HCT116 (cell line): ENCODE results near the gene OTOA. TPM values are rescaled to one million over a fixed set of nuclear protein-coding genes. Genes with fewer than 3 reads are reported as not detected.

Experiments
- ATAC-seq: fragments of 200-7000 bp; cut with Tn5 transposase; 2 replicates; pipeline ENCODE4 v1.9.1; 2020; ENCODE audit warnings: mild to moderate bottlenecking, moderate library complexity
- BruUV-seq: library from RNA; stranded (reverse); fragments of 400-500 nt; replicated peaks from 2 replicates; lab custom pipeline; 2021; lab: Mats Ljungman, UMichigan
- CTCF ChIA-PET: fragments of 300-600 bp; sonication (Branson Sonifier 250); formaldehyde crosslinking; loops from one replicate; lab custom pipeline; 2021; ENCODE audit warnings: antibody characterized with exemption; lab: Charles Lee
- POLR2A ChIA-PET: fragments of 300-600, 350-600 bp; sonication (Branson Sonifier 250); formaldehyde crosslinking; loops from one replicate; lab custom pipeline; 2021; ENCODE audit warnings: antibody characterized with exemption; lab: Charles Lee
- RAD21 ChIA-PET, 2 experiments: fragments of 300-600 bp; sonication (Branson Sonifier 250); formaldehyde crosslinking; loops; one replicate each; lab custom pipeline; 2023; ENCODE audit warnings: low total read pairs in 2 of 2; ENCODE audit not compliant: uncharacterized antibody in 2 of 2, unreplicated experiment in 2 of 2, low non-redundant PET in 1 of 2; lab: Charles Lee
- DNase-seq: peaks from one replicate; pipeline ENCODE4 v3.0.0-alpha.2; 2010; ENCODE audit warnings: low read depth, low spot score
- H2AFZ ChIP-seq: fragments of 200-600 bp; shearing (Covaris generic), sonication (generic); 2 replicates; pipeline ENCODE4 v1.6.1; 2017; ENCODE audit warnings: low read depth, mixed run types, mixed read lengths, antibody characterized with exemption, low read length; ENCODE audit not compliant: poor library complexity, severe bottlenecking
- H3K27ac ChIP-seq: 2 replicates; pipeline ENCODE4 v1.5.1; 2012; ENCODE audit warnings: low read depth, low read length
- H3K27me3 ChIP-seq: fragments of 200-600 bp; sonication (generic); 2 replicates; pipeline ENCODE4 v1.6.1; 2016; ENCODE audit warnings: mixed run types, low read length, mixed read lengths; ENCODE audit not compliant: insufficient read depth
- H3K36me3 ChIP-seq, 2 experiments: fragments of 200-500 bp in 1 of 2; fragments of 200-600 bp in 1 of 2; sonication (Bioruptor generic) in 1 of 2; sonication (generic) in 1 of 2; 2 replicates each; pipeline versions ENCODE4 v1.5.1 to v1.6.1; 2014 to 2016; ENCODE audit warnings: low read length in 2 of 2, inconsistent platforms in 1 of 2, mixed read lengths in 1 of 2, mixed run types in 1 of 2; ENCODE audit not compliant: insufficient read depth in 2 of 2, control insufficient read depth in 1 of 2
- H3K4me1 ChIP-seq, 2 experiments: fragments of 200-600 bp in 1 of 2; sonication (generic) in 1 of 2; 2 replicates each; pipeline versions ENCODE4 v1.5.1 to v1.6.1; 2012 to 2017; ENCODE audit warnings: low read length in 2 of 2, inconsistent platforms in 1 of 2, mild to moderate bottlenecking in 1 of 2, mixed read lengths in 1 of 2, mixed run types in 1 of 2, moderate library complexity in 1 of 2; ENCODE audit not compliant: insufficient read depth in 2 of 2, control insufficient read depth in 1 of 2
- H3K4me2 ChIP-seq: fragments of 200-600 bp; sonication (generic); 2 replicates; pipeline ENCODE4 v1.6.1; 2017; ENCODE audit warnings: mixed run types, low read length, mixed read lengths
- H3K4me3 ChIP-seq, 2 experiments: fragments of 200-600 bp in 1 of 2; sonication (generic) in 1 of 2; replicated peaks in 1 of 2; 2 replicates each; pipeline ENCODE4 v1.5.1; 2011 to 2016; ENCODE audit warnings: low read length in 2 of 2, control low read depth in 1 of 2, low read depth in 1 of 2, mild to moderate bottlenecking in 1 of 2, mixed read lengths in 1 of 2, mixed run types in 1 of 2
- H3K79me2 ChIP-seq: fragments of 200-600 bp; sonication (generic); 2 replicates; pipeline ENCODE4 v1.6.1; 2017; ENCODE audit warnings: mild to moderate bottlenecking, mixed run types, low read length, moderate library complexity, mixed read lengths; ENCODE audit not compliant: insufficient read depth
- H3K9ac ChIP-seq: fragments of 200-600 bp; sonication (generic); 2 replicates; pipeline ENCODE4 v1.6.1; 2016; ENCODE audit warnings: low read length, mixed read lengths
- H3K9me2 ChIP-seq: fragments of 200-600 bp; sonication (generic), shearing (Covaris generic); 2 replicates; pipeline ENCODE4 v1.6.1; 2017; ENCODE audit warnings: mixed run types, mild to moderate bottlenecking, moderate library complexity; ENCODE audit not compliant: insufficient read depth
- H3K9me3 ChIP-seq, 2 experiments: fragments of 200-500 bp in 1 of 2; fragments of 200-600 bp in 1 of 2; sonication (Bioruptor generic) in 1 of 2; sonication (generic) in 1 of 2; 2 replicates each; pipeline ENCODE4 v1.6.1; 2014 to 2017; ENCODE audit warnings: low read length in 2 of 2, mixed read lengths in 2 of 2, inconsistent platforms in 1 of 2, low read depth in 1 of 2, mild to moderate bottlenecking in 1 of 2, mixed run types in 1 of 2, moderate library complexity in 1 of 2; ENCODE audit not compliant: control insufficient read depth in 1 of 2, insufficient read depth in 1 of 2
- H4K20me1 ChIP-seq: fragments of 200-600 bp; sonication (generic), shearing (Covaris generic); 2 replicates; pipeline ENCODE4 v1.6.1; 2017; ENCODE audit warnings: mixed run types, mild to moderate bottlenecking, moderate library complexity; ENCODE audit not compliant: insufficient read depth
- CEBPB ChIP-seq: IDR thresholded peaks from 2 replicates; pipeline ENCODE4 v1.6.1; 2012; ENCODE audit warnings: low read depth
- FOSL1 ChIP-seq: IDR thresholded peaks from 2 replicates; pipeline ENCODE4 v1.6.1; 2012; ENCODE audit warnings: low read depth
- POLR2A ChIP-seq: IDR thresholded peaks from 2 replicates; pipeline ENCODE4 v1.7.0; 2011; ENCODE audit warnings: borderline replicate concordance; ENCODE audit not compliant: insufficient read depth, insufficient read length; ENCODE audit errors: extremely low read depth
- POLR2AphosphoS5 ChIP-seq: IDR thresholded peaks from 2 replicates; pipeline ENCODE4 v1.6.1; 2011; ENCODE audit warnings: mild to moderate bottlenecking, low read depth, low read length, moderate library complexity
- SIN3A ChIP-seq: IDR thresholded peaks from 2 replicates; pipeline ENCODE4 v1.6.1; 2012; ENCODE audit warnings: low read depth
- TCF7L2 ChIP-seq: IDR thresholded peaks from 2 replicates; pipeline ENCODE4 v1.7.0; 2011; ENCODE audit warnings: borderline replicate concordance, inconsistent platforms; ENCODE audit not compliant: insufficient read depth, insufficient read length; ENCODE audit errors: extremely low read depth
- YY1 ChIP-seq: IDR thresholded peaks from 2 replicates; pipeline ENCODE4 v1.6.1; 2011; ENCODE audit warnings: low read length, low read depth, moderate library complexity, mild to moderate bottlenecking; ENCODE audit not compliant: insufficient replicate concordance; ENCODE audit errors: extremely low read depth
- ZNF274 ChIP-seq: fragments of 200-500 bp; sonication (Bioruptor generic); IDR thresholded peaks from 2 replicates; pipeline ENCODE4 v1.6.1; 2014; ENCODE audit warnings: mild to moderate bottlenecking, low read depth, low read length, inconsistent platforms
- intact Hi-C: fragments of 100-400 bp; cut with micrococcal nuclease; formaldehyde crosslinking; loops from 2 replicates; pipeline ENCODE4 v1.10.0; 2022
- total RNA-seq: library from RNA; stranded (reverse); gene quantifications from one replicate; pipeline ENCODE4 v1.2.1, GENCODE V29; 2021; ENCODE audit not compliant: unreplicated experiment
- TF ChIP-seq, protein P1 (sequence below): IDR thresholded peaks from 2 replicates; pipeline ENCODE4 v1.6.1; 2012
- TF ChIP-seq, protein P2 (sequence below): IDR thresholded peaks from 2 replicates; pipeline ENCODE4 v1.6.1; 2012; ENCODE audit warnings: low read depth
- TF ChIP-seq, protein P3 (sequence below), 3 experiments: fragments of 200-600 bp in 1 of 3; sonication (generic) in 1 of 3; IDR thresholded peaks in 2 of 3; conservative IDR thresholded peaks in 1 of 3; 2 replicates each; pipeline ENCODE4 v1.5.1; 2012 to 2017; ENCODE audit warnings: low read depth in 2 of 3, low read length in 2 of 3, antibody characterized with exemption in 1 of 3, borderline replicate concordance in 1 of 3, control low read depth in 1 of 3, mild to moderate bottlenecking in 1 of 3, mixed read lengths in 1 of 3, mixed run types in 1 of 3, moderate library complexity in 1 of 3; ENCODE audit not compliant: insufficient read depth in 1 of 3

The OTOA gene
- total RNA-seq, 1 experiment from 2014 or later: not detected

DNA sequence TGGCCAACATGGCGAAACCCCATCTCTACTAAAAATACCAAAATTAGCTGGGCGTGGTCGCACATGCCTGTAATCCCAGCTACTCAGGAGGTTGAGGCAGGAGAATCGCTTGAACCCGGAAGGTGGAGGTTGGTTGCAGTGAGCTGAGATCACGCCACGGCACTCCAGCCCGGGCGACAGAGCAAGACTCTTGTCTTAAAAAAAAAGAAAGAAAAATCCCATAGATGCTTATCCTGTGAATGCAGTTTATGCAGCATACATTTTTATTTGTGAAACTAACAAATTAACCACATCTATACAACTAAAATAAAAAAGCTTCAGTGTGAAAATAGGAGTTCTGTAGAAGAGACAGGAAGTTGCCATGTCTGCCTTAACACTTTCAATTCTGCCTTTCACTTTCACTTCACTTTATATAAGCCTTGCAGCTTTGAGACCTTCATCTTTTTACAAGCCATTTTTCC is 18.5 kb upstream of the OTOA start:
- ChIA-PET CTCF (interaction anchor here (1.6 kb wide), 1 partner anchor 12 kb away, joined by 7 read pairs; no protein-coding TSS in a partner anchor), POLR2A (no interaction called here)
- intact Hi-C loops: no loop called here
- H3K79me2 ChIP-seq: no peaks in the 10 kb centered on the region
- H3K27me3 ChIP-seq: no peaks in the 10 kb centered on the region
- H2AFZ ChIP-seq: no peak overlapping the region
- BruUV-seq: no TSS peak
- no peaks in the 10 kb centered on the region for H3K36me3 ChIP-seq
- no peaks in the 10 kb centered on the region for H3K9me3 ChIP-seq
- no peaks in the 10 kb centered on the region for H3K4me1 ChIP-seq
- no peak overlapping the region for H3K4me3 ChIP-seq
- H3K9me2 ChIP-seq: no peaks in the 10 kb centered on the region
- no peak for DNase-seq
- no peak overlapping the region for H3K4me2 ChIP-seq
- H4K20me1 ChIP-seq: no peaks in the 10 kb centered on the region
- TF ChIP-seq, protein P1, sequence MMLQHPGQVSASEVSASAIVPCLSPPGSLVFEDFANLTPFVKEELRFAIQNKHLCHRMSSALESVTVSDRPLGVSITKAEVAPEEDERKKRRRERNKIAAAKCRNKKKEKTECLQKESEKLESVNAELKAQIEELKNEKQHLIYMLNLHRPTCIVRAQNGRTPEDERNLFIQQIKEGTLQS: no peak
- TF ChIP-seq CEBPB (no peak), POLR2A (no peak), YY1 (no peak)
- TF ChIP-seq, all 23 proteins: peak for 0
- no peak overlapping the region for H3K27ac ChIP-seq
- RAD21 ChIA-PET: no interaction called here
- ATAC-seq: no peak
- no peak overlapping the region for H3K9ac ChIP-seq

DNA sequence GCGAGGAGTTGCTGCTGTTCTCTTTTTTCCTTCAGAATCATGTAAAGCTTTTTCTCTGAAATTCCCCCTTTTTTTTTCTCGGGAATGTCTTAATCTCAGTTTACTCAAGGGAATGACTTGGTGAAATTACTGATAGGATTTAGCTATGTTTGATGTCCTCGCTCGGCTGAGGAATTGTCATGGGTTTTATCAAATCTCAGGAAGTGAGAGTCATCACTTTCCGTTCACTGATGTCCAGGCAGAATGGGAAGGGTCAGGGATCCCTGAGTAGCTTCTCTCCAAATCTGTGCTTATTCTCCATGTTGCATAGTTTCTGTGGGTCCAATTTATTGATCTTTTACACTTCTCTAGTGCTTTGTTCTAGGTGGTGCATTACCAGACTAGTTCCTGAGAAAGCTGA is 17.7 kb upstream of the OTOA start:
- no TSS peak for BruUV-seq
- ChIA-PET CTCF (interaction anchor here (1.6 kb wide), 1 partner anchor 11 kb away, joined by 7 read pairs; no protein-coding TSS in a partner anchor), RAD21 (no interaction called here), POLR2A (no interaction called here)
- Histone ChIP-seq H3K27me3 (no peaks in the 10 kb centered on the region), H3K79me2 (no peaks in the 10 kb centered on the region), H3K9me2 (no peaks in the 10 kb centered on the region), H3K4me3 (no peak overlapping the region), H3K9me3 (no peaks in the 10 kb centered on the region), H3K36me3 (no peaks in the 10 kb centered on the region), H4K20me1 (no peaks in the 10 kb centered on the region), H2AFZ (no peak overlapping the region), H3K27ac (no peak overlapping the region)
- intact Hi-C loops: no loop called here
- ATAC-seq: no peak
- TF ChIP-seq YY1 (no peak), TCF7L2 (no peak), SIN3A (no peak), ZNF274 (no peak), FOSL1 (no peak), POLR2AphosphoS5 (no peak)
- TF ChIP-seq, protein P2, sequence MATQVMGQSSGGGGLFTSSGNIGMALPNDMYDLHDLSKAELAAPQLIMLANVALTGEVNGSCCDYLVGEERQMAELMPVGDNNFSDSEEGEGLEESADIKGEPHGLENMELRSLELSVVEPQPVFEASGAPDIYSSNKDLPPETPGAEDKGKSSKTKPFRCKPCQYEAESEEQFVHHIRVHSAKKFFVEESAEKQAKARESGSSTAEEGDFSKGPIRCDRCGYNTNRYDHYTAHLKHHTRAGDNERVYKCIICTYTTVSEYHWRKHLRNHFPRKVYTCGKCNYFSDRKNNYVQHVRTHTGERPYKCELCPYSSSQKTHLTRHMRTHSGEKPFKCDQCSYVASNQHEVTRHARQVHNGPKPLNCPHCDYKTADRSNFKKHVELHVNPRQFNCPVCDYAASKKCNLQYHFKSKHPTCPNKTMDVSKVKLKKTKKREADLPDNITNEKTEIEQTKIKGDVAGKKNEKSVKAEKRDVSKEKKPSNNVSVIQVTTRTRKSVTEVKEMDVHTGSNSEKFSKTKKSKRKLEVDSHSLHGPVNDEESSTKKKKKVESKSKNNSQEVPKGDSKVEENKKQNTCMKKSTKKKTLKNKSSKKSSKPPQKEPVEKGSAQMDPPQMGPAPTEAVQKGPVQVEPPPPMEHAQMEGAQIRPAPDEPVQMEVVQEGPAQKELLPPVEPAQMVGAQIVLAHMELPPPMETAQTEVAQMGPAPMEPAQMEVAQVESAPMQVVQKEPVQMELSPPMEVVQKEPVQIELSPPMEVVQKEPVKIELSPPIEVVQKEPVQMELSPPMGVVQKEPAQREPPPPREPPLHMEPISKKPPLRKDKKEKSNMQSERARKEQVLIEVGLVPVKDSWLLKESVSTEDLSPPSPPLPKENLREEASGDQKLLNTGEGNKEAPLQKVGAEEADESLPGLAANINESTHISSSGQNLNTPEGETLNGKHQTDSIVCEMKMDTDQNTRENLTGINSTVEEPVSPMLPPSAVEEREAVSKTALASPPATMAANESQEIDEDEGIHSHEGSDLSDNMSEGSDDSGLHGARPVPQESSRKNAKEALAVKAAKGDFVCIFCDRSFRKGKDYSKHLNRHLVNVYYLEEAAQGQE: no peak
- TF ChIP-seq, protein P3, sequence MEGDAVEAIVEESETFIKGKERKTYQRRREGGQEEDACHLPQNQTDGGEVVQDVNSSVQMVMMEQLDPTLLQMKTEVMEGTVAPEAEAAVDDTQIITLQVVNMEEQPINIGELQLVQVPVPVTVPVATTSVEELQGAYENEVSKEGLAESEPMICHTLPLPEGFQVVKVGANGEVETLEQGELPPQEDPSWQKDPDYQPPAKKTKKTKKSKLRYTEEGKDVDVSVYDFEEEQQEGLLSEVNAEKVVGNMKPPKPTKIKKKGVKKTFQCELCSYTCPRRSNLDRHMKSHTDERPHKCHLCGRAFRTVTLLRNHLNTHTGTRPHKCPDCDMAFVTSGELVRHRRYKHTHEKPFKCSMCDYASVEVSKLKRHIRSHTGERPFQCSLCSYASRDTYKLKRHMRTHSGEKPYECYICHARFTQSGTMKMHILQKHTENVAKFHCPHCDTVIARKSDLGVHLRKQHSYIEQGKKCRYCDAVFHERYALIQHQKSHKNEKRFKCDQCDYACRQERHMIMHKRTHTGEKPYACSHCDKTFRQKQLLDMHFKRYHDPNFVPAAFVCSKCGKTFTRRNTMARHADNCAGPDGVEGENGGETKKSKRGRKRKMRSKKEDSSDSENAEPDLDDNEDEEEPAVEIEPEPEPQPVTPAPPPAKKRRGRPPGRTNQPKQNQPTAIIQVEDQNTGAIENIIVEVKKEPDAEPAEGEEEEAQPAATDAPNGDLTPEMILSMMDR (IDR thresholded peaks at IDR 0.05 in 2 of 3, conservative IDR thresholded peaks at IDR 0.05 in 1 of 3; ENCODE audit: borderline replicate concordance in 1 of 3, insufficient read depth in 1 of 3, low read depth in 2 of 3, low read length in 2 of 3): no peak
- TF ChIP-seq, all 23 proteins: peak for 0
- DNase-seq: no peak
- H3K9ac ChIP-seq: no peak overlapping the region
- H3K4me1 ChIP-seq: no peaks in the 10 kb centered on the region
- H3K4me2 ChIP-seq: no peak overlapping the region
